HFF-Myc (cell line): ENCODE data around the gene NBEAL1.
"Not testable (repeated sequence)": the region's sequence is repeated elsewhere in the genome, so short reads cannot be mapped to it uniquely, and the experiment has no call there.

Experiments
- DNase-seq: peaks from one replicate; pipeline ENCODE4 v3.0.0-alpha.2; 2011; ENCODE audit warnings: low read depth; ENCODE audit errors: extremely low read depth
- H3K4me3 ChIP-seq: replicated peaks from 2 replicates; pipeline ENCODE4 v1.5.1; 2011; ENCODE audit warnings: low read depth, mild to moderate bottlenecking, control low read depth, low read length
- TF ChIP-seq, protein P1 (sequence below): IDR thresholded peaks from 2 replicates; pipeline ENCODE4 v1.5.1; 2012; ENCODE audit warnings: mild to moderate bottlenecking, low read depth, low read length, control low read depth; ENCODE audit errors: missing control alignments

Gene NBEAL1

DNA sequence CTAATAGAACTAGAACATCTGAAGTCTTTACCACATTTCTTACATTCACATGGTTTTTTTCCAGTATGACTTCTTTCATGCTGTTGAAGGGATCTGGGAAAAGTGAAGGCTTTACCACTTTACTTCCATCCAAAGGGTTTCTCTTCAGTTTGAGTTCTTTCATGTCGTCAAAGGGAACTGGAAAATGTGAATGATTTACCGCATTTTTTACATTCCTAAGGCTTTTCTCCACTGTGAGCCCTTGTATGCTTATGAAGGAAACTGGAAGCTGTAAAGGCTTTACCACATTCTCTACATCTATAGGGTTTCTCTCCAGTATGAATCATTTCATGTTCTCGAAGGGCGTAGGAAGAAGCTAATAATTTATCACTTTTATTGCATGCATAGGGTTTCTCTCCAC is 46.7 kb downstream of the NBEAL1 start:
- H3K4me3 ChIP-seq = no peak overlapping the region
- TF ChIP-seq, protein P1, sequence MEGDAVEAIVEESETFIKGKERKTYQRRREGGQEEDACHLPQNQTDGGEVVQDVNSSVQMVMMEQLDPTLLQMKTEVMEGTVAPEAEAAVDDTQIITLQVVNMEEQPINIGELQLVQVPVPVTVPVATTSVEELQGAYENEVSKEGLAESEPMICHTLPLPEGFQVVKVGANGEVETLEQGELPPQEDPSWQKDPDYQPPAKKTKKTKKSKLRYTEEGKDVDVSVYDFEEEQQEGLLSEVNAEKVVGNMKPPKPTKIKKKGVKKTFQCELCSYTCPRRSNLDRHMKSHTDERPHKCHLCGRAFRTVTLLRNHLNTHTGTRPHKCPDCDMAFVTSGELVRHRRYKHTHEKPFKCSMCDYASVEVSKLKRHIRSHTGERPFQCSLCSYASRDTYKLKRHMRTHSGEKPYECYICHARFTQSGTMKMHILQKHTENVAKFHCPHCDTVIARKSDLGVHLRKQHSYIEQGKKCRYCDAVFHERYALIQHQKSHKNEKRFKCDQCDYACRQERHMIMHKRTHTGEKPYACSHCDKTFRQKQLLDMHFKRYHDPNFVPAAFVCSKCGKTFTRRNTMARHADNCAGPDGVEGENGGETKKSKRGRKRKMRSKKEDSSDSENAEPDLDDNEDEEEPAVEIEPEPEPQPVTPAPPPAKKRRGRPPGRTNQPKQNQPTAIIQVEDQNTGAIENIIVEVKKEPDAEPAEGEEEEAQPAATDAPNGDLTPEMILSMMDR = no peak
- peak; percentile 26 for DNase-seq

DNA sequence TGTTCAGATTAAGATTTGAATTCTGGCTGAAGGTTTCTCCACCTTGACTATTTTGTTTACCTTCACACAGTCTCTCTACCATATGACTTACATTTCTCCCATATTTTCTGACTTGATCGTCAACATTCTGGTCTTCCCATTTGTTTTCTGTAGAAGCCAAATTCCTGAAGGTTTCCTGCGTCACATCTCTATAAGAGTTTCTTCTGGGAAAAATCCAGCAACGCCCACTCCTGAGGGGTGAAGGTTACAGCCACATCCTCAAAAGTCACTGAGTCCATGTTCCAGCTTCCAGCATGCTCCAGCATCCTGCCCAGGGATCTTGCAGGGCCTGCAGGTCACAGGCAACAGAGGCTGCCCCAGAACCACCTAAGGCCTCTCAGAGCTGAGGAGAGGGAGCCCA is 47.5 kb downstream of the NBEAL1 start:
- TF ChIP-seq, protein P1 = no peak
- peak; percentile 11 for DNase-seq

GRCh38 chr2:203066519-203067091 is 51.9 kb downstream of the NBEAL1 start:
- not testable (repeated sequence) for DNase-seq, H3K4me3 ChIP-seq

More for the DNA sequence above, 47.5 kb downstream of the NBEAL1 start:
- no peak overlapping the region for H3K4me3 ChIP-seq

- TF ChIP-seq, protein P1 = no peak
- DNase-seq = no peak
Measured at GRCh38 chr2:203070701-203071100, 56.0 kb downstream of the NBEAL1 start.

GRCh38 chr2:203071148-203071547 is 56.5 kb downstream of the NBEAL1 start:
- DNase-seq = no peak
- no peak overlapping the region for H3K4me3 ChIP-seq
- TF ChIP-seq, protein P1 = no peak

More at GRCh38 chr2:203070701-203071100, 56.0 kb downstream of the NBEAL1 start:
- no peak overlapping the region for H3K4me3 ChIP-seq

DNA sequence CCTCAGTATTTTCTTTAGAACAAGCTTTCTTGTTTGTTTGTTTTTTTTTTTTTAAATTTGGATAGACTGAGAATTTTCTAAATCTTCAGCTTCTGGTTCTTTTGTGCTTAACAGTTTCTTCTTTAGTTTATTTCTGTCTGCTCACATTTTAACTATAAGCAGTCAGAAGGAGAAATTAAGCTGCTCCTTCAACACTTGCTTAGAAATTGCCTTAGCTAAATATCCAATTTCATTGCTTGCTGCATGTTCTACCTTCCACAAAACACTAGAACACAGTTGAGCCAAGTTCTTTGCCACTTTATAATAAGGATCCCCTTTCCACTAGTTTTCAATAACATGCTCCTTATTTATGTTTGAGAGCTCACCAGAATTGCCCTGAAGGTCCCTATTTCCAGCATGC is 57.7 kb downstream of the NBEAL1 start:
- DNase-seq = no peak
- no peak overlapping the region for H3K4me3 ChIP-seq
- TF ChIP-seq, protein P1 = no peak

- DNase-seq = no peak
- TF ChIP-seq, protein P1 = no peak
- H3K4me3 ChIP-seq = no peak overlapping the region
Measured at GRCh38 chr2:203077451-203077850, 62.8 kb downstream of the NBEAL1 start.
